DND-41 (cell line): Measurements from ENCODE around the gene TLK1.

Experiments used
- EZH2 ChIP-seq: IDR thresholded peaks from 3 replicates; pipeline ENCODE4 v1.6.1; 2012; ENCODE audit warnings: borderline replicate concordance, low read depth, mild to moderate bottlenecking, moderate library complexity, low read length, inconsistent platforms; ENCODE audit not compliant: severe bottlenecking
- TF ChIP-seq, protein P1 (sequence below): IDR thresholded peaks from 2 replicates; pipeline ENCODE4 v1.5.1; 2012; ENCODE audit warnings: borderline replicate concordance, low read length, moderate library complexity, mild to moderate bottlenecking; ENCODE audit not compliant: poor library complexity, severe bottlenecking; ENCODE audit errors: extremely low read depth

DNA sequence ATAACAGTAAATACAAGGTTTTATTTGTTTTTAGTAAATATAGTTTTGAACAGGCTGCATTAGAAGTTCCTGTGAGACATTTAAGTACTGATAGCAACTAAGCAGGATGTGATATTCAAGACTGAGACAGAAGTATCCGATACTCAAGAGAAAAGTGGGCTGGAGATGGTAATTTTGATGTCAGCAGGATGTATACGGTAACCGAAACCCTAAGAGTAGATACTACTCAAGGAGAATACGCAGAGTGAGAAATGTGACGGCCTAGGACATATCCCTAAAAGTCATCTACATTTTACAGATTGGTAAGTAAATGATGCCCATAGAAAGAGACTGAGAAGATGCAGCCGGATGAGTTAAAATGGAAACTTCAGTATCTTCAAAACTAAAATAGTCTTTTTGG, 116.3 kb downstream of the TLK1 start:
- TF ChIP-seq, protein P1, sequence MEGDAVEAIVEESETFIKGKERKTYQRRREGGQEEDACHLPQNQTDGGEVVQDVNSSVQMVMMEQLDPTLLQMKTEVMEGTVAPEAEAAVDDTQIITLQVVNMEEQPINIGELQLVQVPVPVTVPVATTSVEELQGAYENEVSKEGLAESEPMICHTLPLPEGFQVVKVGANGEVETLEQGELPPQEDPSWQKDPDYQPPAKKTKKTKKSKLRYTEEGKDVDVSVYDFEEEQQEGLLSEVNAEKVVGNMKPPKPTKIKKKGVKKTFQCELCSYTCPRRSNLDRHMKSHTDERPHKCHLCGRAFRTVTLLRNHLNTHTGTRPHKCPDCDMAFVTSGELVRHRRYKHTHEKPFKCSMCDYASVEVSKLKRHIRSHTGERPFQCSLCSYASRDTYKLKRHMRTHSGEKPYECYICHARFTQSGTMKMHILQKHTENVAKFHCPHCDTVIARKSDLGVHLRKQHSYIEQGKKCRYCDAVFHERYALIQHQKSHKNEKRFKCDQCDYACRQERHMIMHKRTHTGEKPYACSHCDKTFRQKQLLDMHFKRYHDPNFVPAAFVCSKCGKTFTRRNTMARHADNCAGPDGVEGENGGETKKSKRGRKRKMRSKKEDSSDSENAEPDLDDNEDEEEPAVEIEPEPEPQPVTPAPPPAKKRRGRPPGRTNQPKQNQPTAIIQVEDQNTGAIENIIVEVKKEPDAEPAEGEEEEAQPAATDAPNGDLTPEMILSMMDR, result no peak
- TF ChIP-seq EZH2, result no peak
